ENCODE results near the gene MAN2C1. TPM values are rescaled to one million over a fixed set of nuclear protein-coding genes. Genes with fewer than 3 reads are reported as not detected.
"Not testable (repeated sequence)": the region's sequence is repeated elsewhere in the genome, so short reads cannot be mapped to it uniquely, and the experiment has no call there.

The MAN2C1 gene
- total RNA-seq, 1 donor from 2014 or later, result 300 TPM

DNA sequence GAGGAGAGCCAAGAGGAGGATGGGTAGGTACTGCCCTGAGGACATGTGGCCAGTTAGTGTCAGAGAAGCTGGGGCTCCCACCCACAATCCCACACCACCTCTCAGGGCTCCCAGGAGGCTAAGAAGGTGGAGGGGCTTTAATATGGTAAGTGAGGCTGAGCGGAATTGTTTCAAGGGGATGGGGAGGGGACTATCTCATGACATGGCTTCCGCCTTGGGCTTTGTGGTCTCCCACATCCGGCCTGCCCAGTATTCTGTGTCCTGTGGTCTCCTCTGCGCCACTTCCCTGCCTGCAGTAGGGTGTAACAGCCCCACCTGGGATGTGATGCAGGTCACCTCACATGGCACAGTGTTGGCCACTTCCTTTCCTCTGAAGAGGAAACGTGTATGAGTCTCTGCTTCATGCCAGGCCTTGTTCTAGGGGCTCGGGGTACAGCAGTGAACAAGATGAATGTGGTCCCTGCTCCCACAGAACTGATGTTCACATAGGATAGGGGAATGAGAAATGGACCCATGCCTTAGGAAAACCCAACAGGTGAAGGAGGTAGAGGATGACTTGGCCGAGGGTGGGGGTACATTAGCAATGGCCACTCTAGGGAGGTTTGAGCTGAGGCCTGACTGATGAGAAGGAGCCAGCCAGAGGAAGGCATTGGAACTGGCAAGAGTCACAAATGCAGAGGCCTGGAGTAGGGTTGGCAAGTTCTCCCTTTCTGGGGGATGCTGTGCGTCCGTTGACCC, 18.4 kb downstream of the MAN2C1 start:
- no peak for DNase-seq
- H3K4me1 Mint-ChIP-seq (ENCODE audit: low read depth, unreplicated experiment), result peaks cover 1% of the 10 kb centered on the region
- H3K9me3 Mint-ChIP-seq (ENCODE audit: unreplicated experiment), result peaks cover 9% of the 10 kb centered on the region
- TF ChIP-seq, protein P1, sequence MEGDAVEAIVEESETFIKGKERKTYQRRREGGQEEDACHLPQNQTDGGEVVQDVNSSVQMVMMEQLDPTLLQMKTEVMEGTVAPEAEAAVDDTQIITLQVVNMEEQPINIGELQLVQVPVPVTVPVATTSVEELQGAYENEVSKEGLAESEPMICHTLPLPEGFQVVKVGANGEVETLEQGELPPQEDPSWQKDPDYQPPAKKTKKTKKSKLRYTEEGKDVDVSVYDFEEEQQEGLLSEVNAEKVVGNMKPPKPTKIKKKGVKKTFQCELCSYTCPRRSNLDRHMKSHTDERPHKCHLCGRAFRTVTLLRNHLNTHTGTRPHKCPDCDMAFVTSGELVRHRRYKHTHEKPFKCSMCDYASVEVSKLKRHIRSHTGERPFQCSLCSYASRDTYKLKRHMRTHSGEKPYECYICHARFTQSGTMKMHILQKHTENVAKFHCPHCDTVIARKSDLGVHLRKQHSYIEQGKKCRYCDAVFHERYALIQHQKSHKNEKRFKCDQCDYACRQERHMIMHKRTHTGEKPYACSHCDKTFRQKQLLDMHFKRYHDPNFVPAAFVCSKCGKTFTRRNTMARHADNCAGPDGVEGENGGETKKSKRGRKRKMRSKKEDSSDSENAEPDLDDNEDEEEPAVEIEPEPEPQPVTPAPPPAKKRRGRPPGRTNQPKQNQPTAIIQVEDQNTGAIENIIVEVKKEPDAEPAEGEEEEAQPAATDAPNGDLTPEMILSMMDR (IDR thresholded peaks at IDR 0.05; ENCODE audit: partially characterized antibody, unreplicated experiment), result no peak
- no peak overlapping the region for H3K27ac Mint-ChIP-seq (ENCODE audit: unreplicated experiment)
- H3K27me3 Mint-ChIP-seq (ENCODE audit: unreplicated experiment), result peaks cover 6% of the 10 kb centered on the region
- no peak overlapping the region for H3K4me3 Mint-ChIP-seq (ENCODE audit: unreplicated experiment)
- no peaks in the 10 kb centered on the region for H3K36me3 Mint-ChIP-seq (ENCODE audit: unreplicated experiment)

DNA sequence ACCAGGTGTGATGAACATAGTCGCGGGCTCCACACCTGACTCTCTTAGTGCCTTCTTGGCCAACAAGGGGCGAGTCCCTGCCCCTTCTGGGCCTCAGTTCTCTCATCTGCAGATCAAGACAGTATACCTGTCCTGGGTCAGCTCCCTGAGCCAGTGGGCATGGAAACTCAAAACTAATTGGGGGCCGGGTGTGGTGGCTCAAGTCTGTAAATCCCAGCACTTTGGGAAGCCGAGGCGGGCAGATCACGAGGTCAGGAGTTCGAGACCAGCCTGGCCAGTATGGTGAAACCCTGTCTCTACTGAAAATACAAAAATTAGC, 19.1 kb downstream of the MAN2C1 start:
- not testable (repeated sequence) for H3K4me1 Mint-ChIP-seq (ENCODE audit: low read depth, unreplicated experiment); DNase-seq; H3K9me3 Mint-ChIP-seq (ENCODE audit: unreplicated experiment); H3K27me3 Mint-ChIP-seq (ENCODE audit: unreplicated experiment); H3K27ac Mint-ChIP-seq (ENCODE audit: unreplicated experiment); H3K36me3 Mint-ChIP-seq (ENCODE audit: unreplicated experiment); H3K4me3 Mint-ChIP-seq (ENCODE audit: unreplicated experiment)

DNA sequence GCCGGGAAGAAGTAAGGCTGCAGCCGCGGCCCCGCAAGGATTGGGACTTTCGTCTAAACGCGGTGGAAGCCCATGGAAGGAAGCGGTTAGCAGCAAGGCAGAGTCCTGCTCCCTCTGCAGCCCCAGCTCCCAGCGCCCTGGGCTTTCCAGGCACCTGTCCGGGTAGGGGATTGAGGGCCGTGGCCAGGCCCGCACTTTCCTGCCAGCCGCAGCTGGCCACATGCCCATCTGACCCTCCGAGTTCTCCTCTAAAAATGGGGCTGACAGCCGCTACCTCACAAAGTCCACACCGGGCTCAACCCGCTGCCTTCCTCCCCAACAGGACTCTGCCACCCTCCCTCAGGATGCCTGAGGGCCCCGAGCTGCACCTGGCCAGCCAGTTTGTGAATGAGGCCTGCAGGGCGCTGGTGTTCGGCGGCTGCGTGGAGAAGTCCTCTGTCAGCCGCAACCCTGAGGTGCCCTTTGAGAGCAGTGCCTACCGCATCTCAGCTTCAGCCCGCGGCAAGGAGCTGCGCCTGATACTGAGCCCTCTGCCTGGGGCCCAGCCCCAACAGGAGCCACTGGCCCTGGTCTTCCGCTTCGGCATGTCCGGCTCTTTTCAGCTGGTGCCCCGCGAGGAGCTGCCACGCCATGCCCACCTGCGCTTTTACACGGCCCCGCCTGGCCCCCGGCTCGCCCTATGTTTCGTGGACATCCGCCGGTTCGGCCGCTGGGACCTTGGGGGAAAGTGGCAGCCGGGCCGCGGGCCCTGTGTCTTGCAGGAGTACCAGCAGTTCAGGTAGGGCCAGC, 19.7 kb downstream of the MAN2C1 start:
- peak; percentile 36 for DNase-seq
- H3K9me3 Mint-ChIP-seq (ENCODE audit: unreplicated experiment), result peaks cover 8% of the 10 kb centered on the region

DNA sequence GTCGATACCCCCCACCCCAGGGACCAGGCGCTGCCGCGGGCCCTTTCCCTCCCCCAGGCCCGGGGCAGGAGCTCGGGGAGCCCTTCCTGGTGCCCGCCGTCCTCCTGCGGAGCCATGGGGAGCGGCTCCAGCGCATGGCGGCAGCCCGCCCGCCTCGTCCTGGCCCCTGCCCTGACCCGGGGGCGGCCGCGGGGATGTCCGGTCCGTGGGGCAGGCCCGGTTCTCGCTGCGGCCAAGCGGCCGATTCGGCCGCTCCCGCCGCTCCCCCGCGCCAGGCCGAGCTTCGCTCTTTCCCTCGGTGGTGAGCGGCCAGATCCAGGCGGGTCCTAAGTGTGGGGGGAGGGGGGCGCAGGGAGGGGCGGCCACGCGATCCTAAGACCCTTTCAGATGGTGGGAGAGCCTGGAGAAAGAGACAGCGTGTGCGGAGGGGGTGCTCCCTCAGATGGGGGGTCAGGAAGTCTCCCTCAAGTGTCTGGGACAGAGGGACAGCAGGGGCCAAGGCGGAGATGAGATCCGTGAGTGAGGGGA, 20.3 kb downstream of the MAN2C1 start:
- no peaks in the 10 kb centered on the region for H3K36me3 Mint-ChIP-seq (ENCODE audit: unreplicated experiment)
- no peak overlapping the region for H3K27ac Mint-ChIP-seq (ENCODE audit: unreplicated experiment)
- H3K4me3 Mint-ChIP-seq (ENCODE audit: unreplicated experiment), result peak overlapping the region; percentile 89
- DNase-seq, result peak; percentile 36
- TF ChIP-seq, protein P1 (IDR thresholded peaks at IDR 0.05; ENCODE audit: partially characterized antibody, unreplicated experiment), result no peak
- peaks cover 1% of the 10 kb centered on the region for H3K4me1 Mint-ChIP-seq (ENCODE audit: low read depth, unreplicated experiment)
- H3K9me3 Mint-ChIP-seq (ENCODE audit: unreplicated experiment), result peaks cover 7% of the 10 kb centered on the region
- peaks cover 6% of the 10 kb centered on the region for H3K27me3 Mint-ChIP-seq (ENCODE audit: unreplicated experiment)

More for the DNA sequence above, 19.7 kb downstream of the MAN2C1 start:
- Mint-ChIP-seq H3K36me3 (ENCODE audit: unreplicated experiment) (no peaks in the 10 kb centered on the region), H3K27ac (ENCODE audit: unreplicated experiment) (no peak overlapping the region), H3K27me3 (ENCODE audit: unreplicated experiment) (peaks cover 6% of the 10 kb centered on the region), H3K4me1 (ENCODE audit: low read depth, unreplicated experiment) (peaks cover 1% of the 10 kb centered on the region), H3K4me3 (ENCODE audit: unreplicated experiment) (peak overlapping the region; percentile 89)
- TF ChIP-seq, protein P1 (IDR thresholded peaks at IDR 0.05; ENCODE audit: partially characterized antibody, unreplicated experiment), result no peak

DNA sequence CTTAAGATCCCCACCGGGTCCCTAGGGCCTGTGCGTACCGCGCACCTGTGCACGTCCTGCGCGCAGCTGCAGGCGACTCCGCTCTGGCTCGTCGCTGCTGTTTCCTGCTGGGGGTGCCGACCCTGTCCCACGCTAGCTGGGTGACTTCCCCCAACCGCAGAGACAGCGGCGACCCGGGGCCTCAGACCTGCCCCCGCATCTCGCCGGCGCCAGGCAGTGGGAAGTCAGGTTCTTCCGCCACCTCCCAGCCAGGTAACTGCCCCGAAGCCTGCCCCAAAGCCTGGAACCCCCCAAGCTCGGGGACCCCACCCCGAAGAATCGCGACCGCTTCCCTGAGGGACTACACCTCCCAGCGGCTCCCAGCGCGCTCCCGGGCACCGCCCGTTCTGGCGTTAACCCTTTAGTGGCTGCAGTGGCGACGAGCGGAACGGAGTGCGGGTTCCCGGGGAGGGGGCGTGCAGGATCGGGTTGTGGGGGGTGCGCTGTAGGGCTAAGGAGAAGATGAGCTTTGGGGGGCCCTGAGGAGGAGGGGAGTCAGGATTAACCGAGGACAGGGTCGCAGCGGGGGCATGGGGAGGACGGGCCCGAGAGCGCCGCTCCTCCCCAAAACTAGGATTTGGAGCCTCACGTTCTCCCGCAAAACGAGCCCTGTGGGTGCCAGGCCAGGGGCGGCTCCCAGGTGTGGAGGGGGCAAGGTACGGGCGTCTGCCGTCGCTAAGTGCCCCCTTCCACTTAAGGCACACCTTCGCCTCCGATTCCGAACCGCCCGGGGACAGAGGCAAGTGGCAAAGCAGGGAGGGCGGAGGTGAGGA, 21.0 kb downstream of the MAN2C1 start:
- Mint-ChIP-seq H3K27me3 (ENCODE audit: unreplicated experiment) (peaks cover 6% of the 10 kb centered on the region), H3K27ac (ENCODE audit: unreplicated experiment) (no peak overlapping the region), H3K9me3 (ENCODE audit: unreplicated experiment) (peaks cover 6% of the 10 kb centered on the region)

More for the DNA sequence above, 21.0 kb downstream of the MAN2C1 start:
- Mint-ChIP-seq H3K36me3 (ENCODE audit: unreplicated experiment) (no peaks in the 10 kb centered on the region), H3K4me1 (ENCODE audit: low read depth, unreplicated experiment) (peaks cover 1% of the 10 kb centered on the region), H3K4me3 (ENCODE audit: unreplicated experiment) (peak overlapping the region; percentile 86)
- peak; percentile 67 for DNase-seq
- TF ChIP-seq, protein P1 (IDR thresholded peaks at IDR 0.05; ENCODE audit: partially characterized antibody, unreplicated experiment), result no peak
